ENCODE measurements around the gene KIAA1671. TPM values are rescaled to one million over a fixed set of nuclear protein-coding genes. Genes with fewer than 3 reads are reported as not detected.
A peak's percentile ranks its signal among the peaks of the same experiment; 100 is the strongest.

The KIAA1671 gene
- total RNA-seq, 4 donors from 2014 or later: 30.6 to 52.7 (median 39.9) TPM

DNA sequence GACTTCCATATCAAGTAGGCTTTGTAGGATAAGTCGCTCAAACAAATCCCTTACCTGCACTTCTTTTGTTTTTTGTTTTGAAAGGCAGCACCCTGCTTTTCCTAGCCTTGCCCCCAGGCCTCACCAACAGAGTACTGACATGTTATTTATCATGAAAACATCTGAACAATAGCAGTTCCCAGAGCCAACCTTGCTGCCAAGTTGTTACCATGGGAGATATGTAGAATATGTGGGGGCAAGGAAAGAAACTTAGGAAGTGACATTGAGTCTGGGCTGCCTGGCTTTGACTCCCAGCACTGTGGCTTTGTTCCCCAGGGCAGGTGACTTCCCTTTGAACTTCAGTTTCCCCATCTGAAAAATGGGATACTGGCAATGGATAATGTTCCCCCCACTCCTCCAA, 193.8 kb downstream of the KIAA1671 start:
- whole genome bisulfite sequencing, 2 donors: 77 to 84% methylated on average over 1 of the region's 1 CpG
- TF ChIP-seq, protein P1, sequence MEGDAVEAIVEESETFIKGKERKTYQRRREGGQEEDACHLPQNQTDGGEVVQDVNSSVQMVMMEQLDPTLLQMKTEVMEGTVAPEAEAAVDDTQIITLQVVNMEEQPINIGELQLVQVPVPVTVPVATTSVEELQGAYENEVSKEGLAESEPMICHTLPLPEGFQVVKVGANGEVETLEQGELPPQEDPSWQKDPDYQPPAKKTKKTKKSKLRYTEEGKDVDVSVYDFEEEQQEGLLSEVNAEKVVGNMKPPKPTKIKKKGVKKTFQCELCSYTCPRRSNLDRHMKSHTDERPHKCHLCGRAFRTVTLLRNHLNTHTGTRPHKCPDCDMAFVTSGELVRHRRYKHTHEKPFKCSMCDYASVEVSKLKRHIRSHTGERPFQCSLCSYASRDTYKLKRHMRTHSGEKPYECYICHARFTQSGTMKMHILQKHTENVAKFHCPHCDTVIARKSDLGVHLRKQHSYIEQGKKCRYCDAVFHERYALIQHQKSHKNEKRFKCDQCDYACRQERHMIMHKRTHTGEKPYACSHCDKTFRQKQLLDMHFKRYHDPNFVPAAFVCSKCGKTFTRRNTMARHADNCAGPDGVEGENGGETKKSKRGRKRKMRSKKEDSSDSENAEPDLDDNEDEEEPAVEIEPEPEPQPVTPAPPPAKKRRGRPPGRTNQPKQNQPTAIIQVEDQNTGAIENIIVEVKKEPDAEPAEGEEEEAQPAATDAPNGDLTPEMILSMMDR (IDR thresholded peaks at IDR 0.05): no peak
- TF ChIP-seq POLR2A (IDR thresholded peaks at IDR 0.05) (no peak), EP300 (IDR thresholded peaks at IDR 0.05) (no peak)
- H3K9me3 ChIP-seq: no peaks in the 10 kb centered on the region
- no peaks in the 10 kb centered on the region for H3K36me3 ChIP-seq
- H3K4me1 ChIP-seq: peaks cover 0 to 27% (median 0%) of the 10 kb centered on the region in 4 donors
- DNase-seq (ENCODE audit: low spot score in 2 of 2): no peak
- no peak overlapping the region for H3K27ac ChIP-seq
- no peaks in the 10 kb centered on the region for H3K27me3 ChIP-seq
- H3K4me3 ChIP-seq: no peak overlapping the region

GRCh38 chr22:25146906-25147641, 194.6 kb downstream of the KIAA1671 start:
- H3K9me3 ChIP-seq: no peaks in the 10 kb centered on the region
- no peak overlapping the region for H3K27ac ChIP-seq
- H3K36me3 ChIP-seq: no peaks in the 10 kb centered on the region
- DNase-seq (ENCODE audit: low spot score in 2 of 2): no peak
- no peaks in the 10 kb centered on the region for H3K27me3 ChIP-seq
- TF ChIP-seq, protein P1 (IDR thresholded peaks at IDR 0.05): no peak
- TF ChIP-seq EP300 (IDR thresholded peaks at IDR 0.05) (no peak), POLR2A (IDR thresholded peaks at IDR 0.05) (no peak)
- peaks cover 0 to 27% (median 0%) of the 10 kb centered on the region in 4 donors for H3K4me1 ChIP-seq
- WGBS, 2 donors: 51 to 71% methylated on average over 4 of the region's 4 CpGs
- no peak overlapping the region for H3K4me3 ChIP-seq

GRCh38 chr22:25147642-25147928, 195.1 kb downstream of the KIAA1671 start:
- Histone ChIP-seq H3K4me1 (peaks cover 0 to 27% (median 0%) of the 10 kb centered on the region in 4 donors), H3K27ac (peak overlapping the region in 1 of 4 donors; percentile 52), H3K4me3 (no peak overlapping the region), H3K36me3 (no peaks in the 10 kb centered on the region), H3K27me3 (no peaks in the 10 kb centered on the region), H3K9me3 (no peaks in the 10 kb centered on the region)
- 69 to 77% methylated on average over 2 of the region's 2 CpGs for WGBS, 2 donors
- no peak for DNase-seq (ENCODE audit: low spot score in 2 of 2)
- TF ChIP-seq EP300 (IDR thresholded peaks at IDR 0.05): no peak
- no peak for TF ChIP-seq POLR2A (IDR thresholded peaks at IDR 0.05)
- TF ChIP-seq, protein P1 (IDR thresholded peaks at IDR 0.05): no peak

DNA sequence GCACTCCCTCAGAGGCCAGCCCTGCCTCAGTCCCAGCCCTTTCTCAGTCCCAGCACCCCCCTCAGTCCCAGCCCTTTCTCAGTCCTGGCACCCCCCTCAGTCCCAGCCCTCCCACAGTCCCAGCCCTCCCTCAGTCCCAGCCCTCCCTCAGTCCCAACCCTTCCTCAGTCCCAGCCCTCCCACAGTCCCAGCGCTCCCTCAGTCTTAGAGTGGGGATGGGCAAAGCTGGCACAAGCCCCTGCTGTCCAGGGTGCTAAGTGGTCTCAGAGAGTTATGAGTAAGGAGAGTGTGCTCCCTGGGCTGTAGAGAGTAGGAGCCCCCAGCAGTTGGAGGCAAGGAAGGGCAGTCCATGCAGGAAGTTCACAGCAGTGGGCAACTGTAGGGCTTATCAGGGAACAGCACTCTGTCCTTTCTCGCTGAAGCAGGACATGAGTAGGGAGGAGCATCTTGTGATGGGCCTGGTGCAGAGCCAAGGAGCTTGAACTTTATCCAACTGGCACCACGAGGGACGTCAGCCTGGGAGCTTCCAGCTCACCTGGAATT, 195.7 kb downstream of the KIAA1671 start:
- H3K27ac ChIP-seq: peak overlapping the region in 2 of 4 donors; percentile 52 to 59
- peaks cover 0 to 28% (median 0%) of the 10 kb centered on the region in 4 donors for H3K4me1 ChIP-seq
- H3K27me3 ChIP-seq: no peaks in the 10 kb centered on the region
- no peak overlapping the region for H3K4me3 ChIP-seq
- no peaks in the 10 kb centered on the region for H3K9me3 ChIP-seq
- H3K36me3 ChIP-seq: no peaks in the 10 kb centered on the region
- whole genome bisulfite sequencing, 2 donors: 14 to 26% methylated on average over 4 of the region's 4 CpGs
- no peak for DNase-seq (ENCODE audit: low spot score in 2 of 2)
- TF ChIP-seq, protein P1 (IDR thresholded peaks at IDR 0.05): no peak
- TF ChIP-seq POLR2A (IDR thresholded peaks at IDR 0.05): no peak
- no peak for TF ChIP-seq EP300 (IDR thresholded peaks at IDR 0.05)

DNA sequence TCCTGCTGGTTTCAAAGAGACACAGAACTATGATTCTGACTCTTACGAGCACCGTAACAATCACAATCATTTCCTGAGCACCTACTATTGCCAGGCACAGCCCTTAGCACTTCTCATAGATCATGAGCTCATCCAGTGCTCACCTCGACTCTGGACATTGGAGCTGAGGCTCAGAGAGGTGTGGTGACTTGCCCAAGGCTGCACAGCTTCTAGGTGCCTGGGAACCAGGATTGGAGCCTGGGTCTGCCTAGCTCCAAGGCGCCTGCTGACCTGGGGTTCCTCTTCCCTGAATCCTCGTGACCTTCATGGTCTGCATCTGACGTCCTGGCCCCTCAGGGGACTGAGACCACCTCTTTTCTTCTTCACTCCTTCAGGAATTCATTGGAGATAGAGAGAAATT, 196.5 kb downstream of the KIAA1671 start:
- Histone ChIP-seq H3K9me3 (no peaks in the 10 kb centered on the region), H3K4me3 (no peak overlapping the region), H3K27me3 (no peaks in the 10 kb centered on the region), H3K4me1 (peaks cover 0 to 36% (median 3%) of the 10 kb centered on the region in 4 donors), H3K36me3 (no peaks in the 10 kb centered on the region), H3K27ac (peak overlapping the region in 1 of 4 donors; percentile 52)
- TF ChIP-seq EP300 (IDR thresholded peaks at IDR 0.05): no peak
- no peak for TF ChIP-seq POLR2A (IDR thresholded peaks at IDR 0.05)
- TF ChIP-seq, protein P1 (IDR thresholded peaks at IDR 0.05): no peak
- DNase-seq (ENCODE audit: low spot score in 2 of 2): no peak
- WGBS, 2 donors: 66 to 80% methylated on average over 6 of the region's 6 CpGs
